ENCODE results near the gene CDK5R1.
A peak's percentile ranks its signal among the peaks of the same experiment; 100 is the strongest.
"Not testable (repeated sequence)": the region's sequence is repeated elsewhere in the genome, so short reads cannot be mapped to it uniquely, and the experiment has no call there.

Gene CDK5R1

DNA sequence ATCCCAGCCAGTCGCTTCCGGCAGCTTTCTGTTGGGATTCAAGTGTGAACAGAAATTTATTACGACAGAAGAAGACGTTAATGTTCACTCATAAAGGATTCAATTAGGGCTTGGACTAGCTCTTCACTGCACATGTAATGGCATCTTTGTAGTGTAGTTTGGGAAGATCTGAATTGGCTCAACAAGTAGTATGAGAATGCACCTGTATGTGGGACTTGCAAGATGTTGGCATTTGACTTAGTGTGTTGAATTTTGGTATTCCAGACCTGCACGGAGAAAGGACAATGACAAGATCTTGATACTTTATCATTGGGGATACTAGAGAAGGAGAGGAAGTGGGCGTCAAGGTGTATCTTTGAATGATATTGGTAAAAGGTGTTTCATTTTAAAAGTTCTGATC lies 41.3 kb upstream of the CDK5R1 start:
- DNase-seq (ENCODE audit: low read depth), result no peak
- H3K4me3 ChIP-seq (ENCODE audit: control insufficient read depth, low read depth, low read length), result peak overlapping the region; percentile 92
- TF ChIP-seq, protein P1, sequence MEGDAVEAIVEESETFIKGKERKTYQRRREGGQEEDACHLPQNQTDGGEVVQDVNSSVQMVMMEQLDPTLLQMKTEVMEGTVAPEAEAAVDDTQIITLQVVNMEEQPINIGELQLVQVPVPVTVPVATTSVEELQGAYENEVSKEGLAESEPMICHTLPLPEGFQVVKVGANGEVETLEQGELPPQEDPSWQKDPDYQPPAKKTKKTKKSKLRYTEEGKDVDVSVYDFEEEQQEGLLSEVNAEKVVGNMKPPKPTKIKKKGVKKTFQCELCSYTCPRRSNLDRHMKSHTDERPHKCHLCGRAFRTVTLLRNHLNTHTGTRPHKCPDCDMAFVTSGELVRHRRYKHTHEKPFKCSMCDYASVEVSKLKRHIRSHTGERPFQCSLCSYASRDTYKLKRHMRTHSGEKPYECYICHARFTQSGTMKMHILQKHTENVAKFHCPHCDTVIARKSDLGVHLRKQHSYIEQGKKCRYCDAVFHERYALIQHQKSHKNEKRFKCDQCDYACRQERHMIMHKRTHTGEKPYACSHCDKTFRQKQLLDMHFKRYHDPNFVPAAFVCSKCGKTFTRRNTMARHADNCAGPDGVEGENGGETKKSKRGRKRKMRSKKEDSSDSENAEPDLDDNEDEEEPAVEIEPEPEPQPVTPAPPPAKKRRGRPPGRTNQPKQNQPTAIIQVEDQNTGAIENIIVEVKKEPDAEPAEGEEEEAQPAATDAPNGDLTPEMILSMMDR (IDR thresholded peaks at IDR 0.05; ENCODE audit: control insufficient read depth, insufficient read depth, low read depth, low read length, missing control alignments), result no peak

DNA sequence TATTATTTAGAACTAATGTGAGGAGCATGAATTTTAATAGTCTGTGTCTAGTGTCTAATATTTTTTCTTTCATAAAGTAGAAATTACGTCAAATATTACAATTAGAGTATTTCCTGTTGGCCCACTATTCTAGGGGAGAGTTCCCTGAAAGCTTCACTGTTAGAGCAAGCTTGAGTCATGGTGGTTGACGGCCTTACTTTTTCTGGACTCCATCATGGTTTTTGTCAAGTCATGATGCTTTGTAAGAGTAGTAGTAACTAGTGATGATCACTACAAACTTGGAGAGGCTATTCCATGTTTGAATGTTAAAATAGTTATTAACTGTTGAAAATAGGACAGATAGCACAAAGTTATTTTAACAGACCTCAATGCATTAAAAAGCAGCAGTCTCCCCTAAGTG lies 40.8 kb upstream of the CDK5R1 start:
- H3K4me3 ChIP-seq (ENCODE audit: control insufficient read depth, low read depth, low read length), result no peak overlapping the region; the same call in none of the 2 replicates
- TF ChIP-seq, protein P1 (IDR thresholded peaks at IDR 0.05; ENCODE audit: control insufficient read depth, insufficient read depth, low read depth, low read length, missing control alignments), result no peak
- DNase-seq (ENCODE audit: low read depth), result no peak

DNA sequence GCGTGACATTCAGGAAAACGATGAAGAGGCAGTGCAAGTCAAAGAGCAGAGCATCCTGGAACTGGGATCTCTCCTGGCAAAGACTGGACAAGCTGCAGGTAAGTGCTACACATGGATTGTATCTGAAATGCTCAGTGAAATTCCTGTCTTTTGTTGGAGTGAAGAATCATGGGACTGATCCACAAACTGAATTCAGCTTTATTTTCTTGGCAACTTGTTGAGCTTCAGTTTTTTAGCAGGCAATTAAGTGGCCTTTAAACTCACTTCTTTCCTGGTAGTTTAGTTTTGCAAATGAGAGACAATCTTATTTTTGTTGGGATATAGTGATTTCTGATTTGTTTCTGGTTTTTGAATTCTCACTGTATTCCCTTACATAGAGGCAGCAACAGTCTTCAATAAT lies 39.8 kb upstream of the CDK5R1 start:
- TF ChIP-seq, protein P1 (IDR thresholded peaks at IDR 0.05; ENCODE audit: control insufficient read depth, insufficient read depth, low read depth, low read length, missing control alignments), result no peak
- H3K4me3 ChIP-seq (ENCODE audit: control insufficient read depth, low read depth, low read length), result no peak overlapping the region
- no peak for DNase-seq (ENCODE audit: low read depth)

DNA sequence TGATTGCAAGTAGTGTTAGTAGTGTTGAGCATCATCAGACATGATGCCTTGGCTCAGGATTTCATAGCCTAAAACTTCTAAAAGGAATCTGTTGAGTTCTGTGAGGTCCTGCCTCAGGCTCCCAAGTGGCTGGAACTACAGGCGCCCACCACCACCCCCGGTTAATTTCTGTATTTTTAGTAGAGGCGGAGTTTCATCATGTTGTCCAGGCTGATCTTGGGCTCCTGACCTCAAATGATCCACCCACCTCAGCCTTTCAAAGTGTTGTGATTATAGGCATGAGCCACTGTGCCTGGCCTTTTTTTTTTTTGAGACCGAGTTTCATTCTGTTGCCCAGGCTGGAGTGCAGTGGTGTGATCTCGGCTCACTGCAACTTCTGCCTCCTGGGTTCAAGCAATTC lies 36.8 kb upstream of the CDK5R1 start:
- TF ChIP-seq, protein P1 (IDR thresholded peaks at IDR 0.05; ENCODE audit: control insufficient read depth, insufficient read depth, low read depth, low read length, missing control alignments), result no peak
- DNase-seq (ENCODE audit: low read depth), result no peak
- H3K4me3 ChIP-seq (ENCODE audit: control insufficient read depth, low read depth, low read length), result no peak overlapping the region

DNA sequence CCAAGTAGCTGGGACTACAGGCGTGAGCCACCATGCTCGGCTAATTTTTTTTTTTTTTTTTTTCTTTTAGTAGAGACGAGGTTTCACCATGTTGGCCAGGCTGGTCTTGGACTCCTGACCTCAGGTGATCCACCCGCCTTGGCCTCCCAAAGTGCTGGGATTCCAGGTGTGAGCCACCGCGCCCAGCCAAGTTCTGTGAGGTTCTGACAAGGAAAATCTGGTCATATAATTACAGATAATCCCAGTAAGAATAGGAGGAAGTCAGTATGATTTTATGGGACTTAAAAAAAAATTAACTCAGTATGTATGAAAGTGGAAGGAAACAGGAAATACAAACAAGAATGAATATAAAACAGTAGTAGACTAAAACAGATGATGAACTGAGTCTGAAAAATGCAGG lies 36.4 kb upstream of the CDK5R1 start:
- not testable (repeated sequence) for DNase-seq (ENCODE audit: low read depth); H3K4me3 ChIP-seq (ENCODE audit: control insufficient read depth, low read depth, low read length)

DNA sequence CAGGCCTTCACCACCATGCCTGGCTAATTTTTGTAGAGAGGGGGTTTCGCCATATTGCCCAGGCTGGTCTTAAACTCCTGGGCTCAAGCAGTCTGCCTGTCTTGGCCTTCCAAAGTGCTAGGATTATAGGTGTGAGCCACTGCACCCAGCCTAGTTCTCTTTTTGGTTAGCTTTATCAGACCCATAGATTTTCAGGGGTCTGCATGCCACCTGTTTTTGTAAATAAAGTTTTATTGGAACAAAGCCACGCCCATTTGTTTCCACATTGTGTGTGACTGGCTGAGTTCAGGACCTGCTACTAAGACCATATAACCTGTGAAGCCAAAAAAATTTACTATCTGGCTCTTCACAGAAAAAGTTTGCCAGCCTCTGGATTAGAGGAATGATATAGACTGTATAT lies 34.9 kb upstream of the CDK5R1 start:
- no peak overlapping the region for H3K4me3 ChIP-seq (ENCODE audit: control insufficient read depth, low read depth, low read length)
- no peak for DNase-seq (ENCODE audit: low read depth)
- TF ChIP-seq, protein P1 (IDR thresholded peaks at IDR 0.05; ENCODE audit: control insufficient read depth, insufficient read depth, low read depth, low read length, missing control alignments), result no peak

DNA sequence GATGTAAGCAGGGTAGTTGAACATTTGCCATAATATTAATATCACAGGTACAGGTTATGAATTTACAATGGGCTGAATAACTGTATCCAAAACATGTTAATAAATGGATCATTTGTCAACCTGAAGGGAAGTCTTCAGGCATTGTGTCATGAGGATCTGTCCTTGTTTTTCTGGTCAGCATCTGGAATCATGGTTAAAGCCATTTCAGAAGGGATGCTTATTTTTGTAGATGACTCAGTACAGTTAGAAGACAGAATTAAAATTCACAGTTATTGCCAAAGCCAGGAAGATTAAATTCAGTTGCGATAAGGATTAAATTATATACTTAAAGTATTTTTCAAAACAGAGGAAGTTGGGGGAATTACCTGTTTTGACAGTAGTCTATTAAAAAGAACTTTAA lies 34.5 kb upstream of the CDK5R1 start:
- no peak overlapping the region for H3K4me3 ChIP-seq (ENCODE audit: control insufficient read depth, low read depth, low read length)
- TF ChIP-seq, protein P1 (IDR thresholded peaks at IDR 0.05; ENCODE audit: control insufficient read depth, insufficient read depth, low read depth, low read length, missing control alignments), result no peak
- DNase-seq (ENCODE audit: low read depth), result no peak

All from AG09309 (cell line).